Measurements from ENCODE around the gene SLC16A3. TPM values are rescaled to one million over a fixed set of nuclear protein-coding genes. Genes with fewer than 3 reads are reported as not detected.

The SLC16A3 gene
- total and polyA plus RNA-seq, 4 donors = 1.1 to 10.5 (median 8.8) TPM

- WGBS = 95% methylated on average over 59 of the region's 59 CpGs
- Histone ChIP-seq H3K9ac (ENCODE audit: low read depth in 1 of 2, low read length in 2 of 2) (no peak overlapping the region), H3K4me1 (ENCODE audit: control insufficient read depth in 4 of 4, insufficient read depth in 4 of 4, low read length in 3 of 4) (peaks cover 33 to 56% (median 41%) of the 10 kb centered on the region in 4 donors), H3K4me3 (ENCODE audit: low read depth in 1 of 3, low read length in 3 of 3) (no peak overlapping the region), H3K36me3 (ENCODE audit: control insufficient read depth in 4 of 4, insufficient read depth in 3 of 4, low read depth in 1 of 4, low read length in 3 of 4) (peaks cover 0 to 1% (median 0%) of the 10 kb centered on the region in 4 donors), H3K9me3 (ENCODE audit: control insufficient read depth in 4 of 4, low read length in 3 of 4) (no peaks in the 10 kb centered on the region), H3K27me3 (ENCODE audit: control insufficient read depth in 4 of 4, insufficient read depth in 4 of 4, low read length in 3 of 4) (no peaks in the 10 kb centered on the region), H3K27ac (ENCODE audit: low read depth in 1 of 2, low read length in 2 of 2) (no peak overlapping the region)
- no peak for DNase-seq (ENCODE audit: low spot score)
- TF ChIP-seq, protein P1, sequence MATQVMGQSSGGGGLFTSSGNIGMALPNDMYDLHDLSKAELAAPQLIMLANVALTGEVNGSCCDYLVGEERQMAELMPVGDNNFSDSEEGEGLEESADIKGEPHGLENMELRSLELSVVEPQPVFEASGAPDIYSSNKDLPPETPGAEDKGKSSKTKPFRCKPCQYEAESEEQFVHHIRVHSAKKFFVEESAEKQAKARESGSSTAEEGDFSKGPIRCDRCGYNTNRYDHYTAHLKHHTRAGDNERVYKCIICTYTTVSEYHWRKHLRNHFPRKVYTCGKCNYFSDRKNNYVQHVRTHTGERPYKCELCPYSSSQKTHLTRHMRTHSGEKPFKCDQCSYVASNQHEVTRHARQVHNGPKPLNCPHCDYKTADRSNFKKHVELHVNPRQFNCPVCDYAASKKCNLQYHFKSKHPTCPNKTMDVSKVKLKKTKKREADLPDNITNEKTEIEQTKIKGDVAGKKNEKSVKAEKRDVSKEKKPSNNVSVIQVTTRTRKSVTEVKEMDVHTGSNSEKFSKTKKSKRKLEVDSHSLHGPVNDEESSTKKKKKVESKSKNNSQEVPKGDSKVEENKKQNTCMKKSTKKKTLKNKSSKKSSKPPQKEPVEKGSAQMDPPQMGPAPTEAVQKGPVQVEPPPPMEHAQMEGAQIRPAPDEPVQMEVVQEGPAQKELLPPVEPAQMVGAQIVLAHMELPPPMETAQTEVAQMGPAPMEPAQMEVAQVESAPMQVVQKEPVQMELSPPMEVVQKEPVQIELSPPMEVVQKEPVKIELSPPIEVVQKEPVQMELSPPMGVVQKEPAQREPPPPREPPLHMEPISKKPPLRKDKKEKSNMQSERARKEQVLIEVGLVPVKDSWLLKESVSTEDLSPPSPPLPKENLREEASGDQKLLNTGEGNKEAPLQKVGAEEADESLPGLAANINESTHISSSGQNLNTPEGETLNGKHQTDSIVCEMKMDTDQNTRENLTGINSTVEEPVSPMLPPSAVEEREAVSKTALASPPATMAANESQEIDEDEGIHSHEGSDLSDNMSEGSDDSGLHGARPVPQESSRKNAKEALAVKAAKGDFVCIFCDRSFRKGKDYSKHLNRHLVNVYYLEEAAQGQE (IDR thresholded peaks at IDR 0.05) = no peak
- TF ChIP-seq SP1 (IDR thresholded peaks at IDR 0.05) (no peak), FOXA2 (IDR thresholded peaks at IDR 0.05) (no peak), ZBTB33 (IDR thresholded peaks at IDR 0.05) (no peak), NR2F2 (IDR thresholded peaks at IDR 0.05) (no peak), TAF1 (conservative IDR thresholded peaks at IDR 0.05) (no peak), FOXA1 (IDR thresholded peaks at IDR 0.05) (no peak), CTCF (IDR thresholded peaks at IDR 0.05; ENCODE audit: low read depth, low read length, missing input control) (no peak), EGR1 (IDR thresholded peaks at IDR 0.05; ENCODE audit: low read depth in 2 of 2) (no peak), RAD21 (IDR thresholded peaks at IDR 0.05) (no peak), GABPA (IDR thresholded peaks at IDR 0.05 in 1 of 2, conservative IDR thresholded peaks at IDR 0.05 in 1 of 2) (no peak), YY1 (IDR thresholded peaks at IDR 0.05) (no peak), HNF4G (IDR thresholded peaks at IDR 0.05) (no peak), JUND (IDR thresholded peaks at IDR 0.05) (no peak)
- TF ChIP-seq, protein P2, sequence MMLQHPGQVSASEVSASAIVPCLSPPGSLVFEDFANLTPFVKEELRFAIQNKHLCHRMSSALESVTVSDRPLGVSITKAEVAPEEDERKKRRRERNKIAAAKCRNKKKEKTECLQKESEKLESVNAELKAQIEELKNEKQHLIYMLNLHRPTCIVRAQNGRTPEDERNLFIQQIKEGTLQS (IDR thresholded peaks at IDR 0.05) = no peak
- TF ChIP-seq, protein P3, sequence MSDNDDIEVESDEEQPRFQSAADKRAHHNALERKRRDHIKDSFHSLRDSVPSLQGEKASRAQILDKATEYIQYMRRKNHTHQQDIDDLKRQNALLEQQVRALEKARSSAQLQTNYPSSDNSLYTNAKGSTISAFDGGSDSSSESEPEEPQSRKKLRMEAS (IDR thresholded peaks at IDR 0.05) = no peak
These were observed 8.4 kb downstream of the SLC16A3 start for GRCh38 chr17:82237083-82237745.
